AG20443 (cell line): ENCODE results near the gene YY1AP1.
A peak's percentile ranks its signal among the peaks of the same experiment; 100 is the strongest.
"Not testable (repeated sequence)": the region's sequence is repeated elsewhere in the genome, so short reads cannot be mapped to it uniquely, and the experiment has no call there.

Source experiments
- DNase-seq: peaks from one replicate; pipeline ENCODE4 v3.0.0; 2012; ENCODE audit warnings: low spot score, mixed read lengths

The YY1AP1 gene

GRCh38 chr1:155688324-155689080, at the start of gene YY1AP1:
Gene YY1AP1, minus strand, starts transcription at chr1:155688774. Its CDS starts 8,338 bp downstream, at chr1:155680436.
- peak; percentile 99 for DNase-seq

GRCh38 chr1:155729031-155729898, 40.7 kb upstream of the YY1AP1 start:
- DNase-seq = peak; percentile 65

GRCh38 chr1:155725142-155725541, 36.6 kb upstream of the YY1AP1 start:
- DNase-seq = no peak

GRCh38 chr1:155719703-155720102, 31.1 kb upstream of the YY1AP1 start:
- no peak for DNase-seq

GRCh38 chr1:155718524-155719115, 30.0 kb upstream of the YY1AP1 start:
- not testable (repeated sequence) for DNase-seq

GRCh38 chr1:155717041-155717440, 28.5 kb upstream of the YY1AP1 start:
- DNase-seq = no peak

GRCh38 chr1:155715777-155716176, 27.2 kb upstream of the YY1AP1 start:
- no peak for DNase-seq

GRCh38 chr1:155715056-155715455, 26.5 kb upstream of the YY1AP1 start:
- not testable (repeated sequence) for DNase-seq

GRCh38 chr1:155713075-155713474, 24.5 kb upstream of the YY1AP1 start:
- DNase-seq = no peak

GRCh38 chr1:155712636-155713035, 24.1 kb upstream of the YY1AP1 start:
- DNase-seq = not testable (repeated sequence)

GRCh38 chr1:155711457-155711856, 22.9 kb upstream of the YY1AP1 start:
- DNase-seq = not testable (repeated sequence)

GRCh38 chr1:155709391-155709790, 20.8 kb upstream of the YY1AP1 start:
- DNase-seq = no peak

GRCh38 chr1:155706139-155706538, 17.6 kb upstream of the YY1AP1 start:
- DNase-seq = peak; percentile 11

- DNase-seq = not testable (repeated sequence)
Measured at GRCh38 chr1:155704414-155704813, 15.8 kb upstream of the YY1AP1 start.

GRCh38 chr1:155703216-155703615, 14.6 kb upstream of the YY1AP1 start:
- DNase-seq = no peak

GRCh38 chr1:155701675-155702074, 13.1 kb upstream of the YY1AP1 start:
- not testable (repeated sequence) for DNase-seq

GRCh38 chr1:155699062-155699461, 10.5 kb upstream of the YY1AP1 start:
- DNase-seq = not testable (repeated sequence)

- peak; percentile 54 for DNase-seq
Measured at GRCh38 chr1:155698382-155699038, 9.9 kb upstream of the YY1AP1 start.

GRCh38 chr1:155697616-155698015, 9.0 kb upstream of the YY1AP1 start:
- not testable (repeated sequence) for DNase-seq

- no peak for DNase-seq
Measured at GRCh38 chr1:155697046-155697445, 8.5 kb upstream of the YY1AP1 start.

GRCh38 chr1:155696524-155696923, 8.0 kb upstream of the YY1AP1 start:
- no peak for DNase-seq

GRCh38 chr1:155695608-155696007, 7.0 kb upstream of the YY1AP1 start:
- no peak for DNase-seq
